ENCODE measurements around the gene KLHL17.
"Not testable (repeated sequence)": the region's sequence is repeated elsewhere in the genome, so short reads cannot be mapped to it uniquely, and the experiment has no call there.

Gene KLHL17

GRCh38 chr1:984476-984814, 24.1 kb downstream of the KLHL17 start:
- no peak for DNase-seq (ENCODE audit: extremely low read depth, low read depth)
- TF ChIP-seq, protein P1, sequence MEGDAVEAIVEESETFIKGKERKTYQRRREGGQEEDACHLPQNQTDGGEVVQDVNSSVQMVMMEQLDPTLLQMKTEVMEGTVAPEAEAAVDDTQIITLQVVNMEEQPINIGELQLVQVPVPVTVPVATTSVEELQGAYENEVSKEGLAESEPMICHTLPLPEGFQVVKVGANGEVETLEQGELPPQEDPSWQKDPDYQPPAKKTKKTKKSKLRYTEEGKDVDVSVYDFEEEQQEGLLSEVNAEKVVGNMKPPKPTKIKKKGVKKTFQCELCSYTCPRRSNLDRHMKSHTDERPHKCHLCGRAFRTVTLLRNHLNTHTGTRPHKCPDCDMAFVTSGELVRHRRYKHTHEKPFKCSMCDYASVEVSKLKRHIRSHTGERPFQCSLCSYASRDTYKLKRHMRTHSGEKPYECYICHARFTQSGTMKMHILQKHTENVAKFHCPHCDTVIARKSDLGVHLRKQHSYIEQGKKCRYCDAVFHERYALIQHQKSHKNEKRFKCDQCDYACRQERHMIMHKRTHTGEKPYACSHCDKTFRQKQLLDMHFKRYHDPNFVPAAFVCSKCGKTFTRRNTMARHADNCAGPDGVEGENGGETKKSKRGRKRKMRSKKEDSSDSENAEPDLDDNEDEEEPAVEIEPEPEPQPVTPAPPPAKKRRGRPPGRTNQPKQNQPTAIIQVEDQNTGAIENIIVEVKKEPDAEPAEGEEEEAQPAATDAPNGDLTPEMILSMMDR (IDR thresholded peaks at IDR 0.05; ENCODE audit: low read depth, low read length): no peak

DNA sequence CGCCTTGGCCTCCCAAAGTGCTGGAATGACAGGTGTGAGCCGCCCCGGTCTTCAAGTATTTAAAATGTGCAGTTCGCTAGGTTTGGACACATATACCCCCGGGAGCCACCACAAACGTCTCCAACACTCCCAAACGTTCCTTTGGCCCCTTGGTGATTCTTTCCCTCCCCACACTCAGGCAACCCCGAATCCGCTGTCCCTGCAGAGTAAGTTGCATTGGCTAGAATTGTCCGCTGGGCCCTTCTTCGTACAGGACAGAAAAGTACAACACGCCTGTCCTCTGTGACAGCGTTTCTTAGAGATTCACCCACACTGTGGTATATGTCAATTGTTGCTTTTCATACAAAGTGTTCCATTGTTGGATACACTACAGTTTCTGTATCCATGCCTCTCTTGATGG, 24.7 kb downstream of the KLHL17 start:
- DNase-seq (ENCODE audit: extremely low read depth, low read depth): no peak
- TF ChIP-seq, protein P1 (IDR thresholded peaks at IDR 0.05; ENCODE audit: low read depth, low read length): no peak

DNA sequence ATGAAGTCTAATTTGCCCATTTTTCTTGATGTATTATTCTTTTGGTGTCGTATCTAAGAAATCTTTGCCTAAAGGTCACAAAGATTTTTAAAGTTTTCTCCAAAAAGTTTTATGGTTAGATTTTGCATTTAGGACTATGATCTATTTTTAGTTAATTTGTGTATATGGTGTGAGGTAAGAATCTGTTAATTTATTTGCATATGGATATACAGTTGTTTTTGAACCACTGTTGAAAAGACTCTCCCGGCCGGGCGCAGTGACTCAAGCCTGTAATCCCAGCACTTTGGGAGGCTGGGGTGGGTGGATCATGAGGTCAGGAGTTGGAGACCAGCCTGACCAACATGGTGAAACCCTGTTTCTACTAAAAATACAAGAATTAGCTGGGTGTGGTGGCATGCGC, 27.7 kb downstream of the KLHL17 start:
- not testable (repeated sequence) for DNase-seq (ENCODE audit: extremely low read depth, low read depth)

GRCh38 chr1:991275-991674, 30.9 kb downstream of the KLHL17 start:
- DNase-seq (ENCODE audit: extremely low read depth, low read depth): not testable (repeated sequence)

GRCh38 chr1:991895-992294, 31.5 kb downstream of the KLHL17 start:
- DNase-seq (ENCODE audit: extremely low read depth, low read depth): no peak
- TF ChIP-seq, protein P1 (IDR thresholded peaks at IDR 0.05; ENCODE audit: low read depth, low read length): no peak

GRCh38 chr1:992362-992761, 32.0 kb downstream of the KLHL17 start:
- TF ChIP-seq, protein P1 (IDR thresholded peaks at IDR 0.05; ENCODE audit: low read depth, low read length): no peak
- no peak for DNase-seq (ENCODE audit: extremely low read depth, low read depth)

DNA sequence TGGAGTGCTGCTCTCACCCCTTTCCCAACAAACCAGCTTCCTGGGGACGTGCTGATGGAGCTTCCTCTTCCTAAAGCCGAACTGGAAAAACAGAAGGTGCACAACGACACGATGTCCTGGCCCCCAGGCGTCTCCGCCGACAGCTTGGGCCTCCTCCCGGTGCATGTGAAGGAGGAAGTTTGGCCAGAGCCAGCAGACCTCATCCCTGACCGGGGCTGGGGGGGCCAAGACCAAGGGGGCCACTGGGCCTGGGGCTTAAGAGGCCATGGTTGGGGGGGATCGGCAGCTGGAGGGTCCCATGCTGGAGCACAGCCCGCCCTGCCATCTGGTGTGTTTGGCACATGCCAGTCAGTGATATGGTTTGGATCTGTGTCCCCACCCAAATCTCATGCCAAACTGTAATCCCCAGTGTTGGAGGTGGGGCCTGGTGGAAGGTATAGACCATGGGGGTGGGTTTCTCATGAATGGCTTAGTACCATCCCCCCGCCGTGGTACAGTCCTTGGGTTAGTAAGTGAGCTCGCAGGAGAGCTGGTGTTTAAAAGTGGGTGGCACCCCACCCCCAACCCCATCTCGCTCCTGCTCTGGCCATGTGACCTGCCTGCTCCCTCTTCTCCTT, 33.1 kb downstream of the KLHL17 start:
- no peak for DNase-seq (ENCODE audit: extremely low read depth, low read depth)
- TF ChIP-seq, protein P1 (IDR thresholded peaks at IDR 0.05; ENCODE audit: low read depth, low read length): no peak

DNA sequence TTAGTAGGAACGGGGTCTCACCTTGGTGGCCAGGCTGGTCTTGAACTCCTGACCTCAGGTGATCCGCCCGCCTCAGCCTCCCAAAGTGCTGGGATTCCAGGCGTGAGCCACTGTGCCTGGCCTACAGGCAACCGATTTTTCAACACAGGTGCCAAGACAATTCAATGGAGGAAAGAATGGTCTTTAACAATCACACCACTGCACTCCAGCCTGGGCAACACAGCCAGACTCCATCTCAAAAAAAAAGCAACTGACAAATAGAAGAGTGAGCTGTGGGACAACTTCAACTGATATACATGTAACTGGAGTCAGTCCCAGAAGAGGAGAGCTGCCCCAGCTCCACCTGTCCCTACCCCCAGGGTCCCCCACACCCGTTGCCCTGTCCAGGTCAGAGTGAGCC, 34.2 kb downstream of the KLHL17 start:
- DNase-seq (ENCODE audit: extremely low read depth, low read depth): not testable (repeated sequence)

DNA sequence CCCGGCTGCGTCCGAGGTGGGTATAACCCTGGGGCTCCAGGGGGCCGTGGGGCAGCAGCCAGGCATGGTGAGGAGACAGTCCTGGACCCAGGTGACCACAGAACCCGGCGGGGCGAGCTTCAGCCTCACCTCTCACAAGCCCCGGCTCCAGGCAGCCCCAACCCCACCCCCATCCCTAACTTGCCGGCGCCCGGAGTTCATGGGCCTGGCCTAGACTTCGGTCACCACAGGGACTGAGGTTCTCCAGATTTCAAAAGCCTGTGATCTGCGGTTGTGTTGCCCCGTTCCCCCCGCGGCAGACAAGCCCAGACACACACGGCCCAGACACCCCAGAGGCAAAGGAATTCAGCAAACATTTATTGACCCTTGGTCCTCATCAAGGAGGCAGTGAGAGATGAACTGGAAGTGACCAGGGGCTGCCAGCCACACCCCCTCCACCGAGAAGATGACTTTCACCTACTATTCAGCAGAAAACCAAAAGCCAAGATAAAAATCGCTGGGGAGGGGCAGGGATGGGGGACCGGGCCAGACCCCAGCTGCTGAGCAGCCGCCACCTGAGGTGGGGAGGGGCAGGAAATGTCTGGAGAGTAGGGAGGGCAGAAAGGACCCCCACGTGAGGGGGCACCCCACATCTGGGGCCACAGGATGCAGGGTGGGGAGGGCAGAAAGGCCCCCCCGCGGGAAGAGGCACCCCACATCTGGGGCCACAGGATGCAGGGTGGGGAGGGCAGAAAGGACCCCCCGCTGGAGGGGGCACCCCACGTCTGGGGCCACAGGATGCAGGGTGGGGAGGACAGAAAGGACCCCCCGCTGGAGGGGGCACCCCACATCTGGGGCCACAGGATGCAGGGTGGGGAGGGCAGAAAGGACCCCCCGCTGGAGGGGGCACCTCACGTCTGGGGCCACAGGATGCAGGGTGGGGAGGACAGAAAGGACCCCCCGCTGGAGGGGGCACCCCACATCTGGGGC, 35.6 kb downstream of the KLHL17 start:
- DNase-seq (ENCODE audit: extremely low read depth, low read depth): no peak
- TF ChIP-seq, protein P1 (IDR thresholded peaks at IDR 0.05; ENCODE audit: low read depth, low read length): no peak
